NCI-H524 treated with DMSO at 0.1 percent for 48 hours (cell line): ENCODE measurements around the gene KCNMA1.

Source experiments
- DNase-seq: peaks from one replicate; lab custom pipeline; 2025; lab: John Stamatoyannopoulos, UW

Gene KCNMA1

DNA sequence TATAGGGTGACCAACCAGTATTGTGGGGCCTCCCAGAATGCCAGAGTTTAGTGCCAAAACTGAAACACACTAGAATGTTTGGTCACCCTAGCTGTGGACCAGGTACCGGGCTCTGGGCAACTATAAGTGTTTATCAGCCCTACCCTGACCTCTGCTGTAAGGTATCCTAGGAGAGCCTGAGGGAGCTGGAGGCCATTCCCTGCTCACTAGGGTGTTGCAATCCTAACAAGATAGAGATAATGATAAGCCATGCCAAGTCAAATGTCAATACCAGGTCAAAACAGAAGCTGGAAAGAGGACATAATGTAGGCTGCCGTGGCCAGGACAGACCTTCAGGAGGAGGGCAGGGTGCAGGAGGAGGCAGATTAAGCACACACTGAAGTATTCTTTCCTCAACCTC, 151.8 kb downstream of the KCNMA1 start:
- no peak for DNase-seq

DNA sequence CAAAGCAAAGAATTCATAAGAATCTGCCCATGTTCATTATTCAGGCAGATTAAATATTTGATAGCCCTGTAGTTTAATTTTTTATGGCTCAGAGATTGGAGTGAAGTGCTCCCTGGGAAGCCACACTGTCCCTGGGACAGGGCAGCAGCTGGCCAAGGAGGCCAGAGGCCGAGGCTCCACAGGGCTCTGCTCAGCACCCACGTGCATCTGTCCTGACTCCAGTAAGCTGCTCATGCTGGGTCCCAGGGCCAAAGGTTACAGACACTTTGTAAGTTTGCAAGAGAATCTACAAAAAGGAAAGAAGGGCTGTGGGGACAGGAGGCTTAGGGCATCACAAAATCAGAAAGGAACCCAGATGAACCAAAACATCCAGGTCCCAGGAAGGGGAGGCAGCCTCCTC, 155.5 kb downstream of the KCNMA1 start:
- no peak for DNase-seq

DNA sequence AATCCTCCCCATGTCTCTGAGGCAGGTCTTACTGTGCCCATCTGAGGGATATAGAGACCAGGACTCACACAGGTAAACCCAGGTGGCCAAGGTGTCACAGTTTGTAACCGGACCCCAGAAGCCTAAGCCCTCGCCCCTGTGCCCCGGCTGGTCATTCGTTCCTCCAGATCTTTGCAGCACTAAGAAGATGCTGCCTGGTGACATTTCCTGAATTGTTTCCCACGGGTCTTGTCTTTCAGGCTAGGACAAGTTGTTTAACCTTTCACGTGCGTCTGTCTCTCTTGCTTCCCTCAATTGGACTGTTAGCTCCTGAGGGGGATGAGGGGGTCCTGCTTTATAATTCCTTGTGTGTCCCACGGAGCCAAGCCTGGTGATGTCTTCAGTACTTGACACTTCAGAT, 158.0 kb downstream of the KCNMA1 start:
- DNase-seq, result no peak

DNA sequence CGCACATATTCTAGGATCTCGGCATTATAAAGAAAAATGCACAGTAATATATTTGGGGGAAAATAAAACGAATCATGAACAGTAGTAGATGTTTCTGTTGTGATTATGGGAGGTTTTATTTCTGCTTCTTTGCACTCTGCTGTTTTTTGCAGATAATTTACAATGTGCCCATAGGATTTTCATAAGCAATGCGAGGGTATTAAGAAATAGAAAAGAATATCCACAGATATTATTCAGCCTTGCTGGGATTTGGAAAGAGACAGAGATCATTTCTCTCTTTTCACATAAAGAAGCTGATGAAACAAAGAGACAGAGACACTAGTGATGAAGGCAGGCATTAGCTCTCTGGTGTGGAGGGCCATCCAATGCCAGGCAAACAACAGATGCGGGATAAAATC, 158.6 kb downstream of the KCNMA1 start:
- DNase-seq, result no peak

DNA sequence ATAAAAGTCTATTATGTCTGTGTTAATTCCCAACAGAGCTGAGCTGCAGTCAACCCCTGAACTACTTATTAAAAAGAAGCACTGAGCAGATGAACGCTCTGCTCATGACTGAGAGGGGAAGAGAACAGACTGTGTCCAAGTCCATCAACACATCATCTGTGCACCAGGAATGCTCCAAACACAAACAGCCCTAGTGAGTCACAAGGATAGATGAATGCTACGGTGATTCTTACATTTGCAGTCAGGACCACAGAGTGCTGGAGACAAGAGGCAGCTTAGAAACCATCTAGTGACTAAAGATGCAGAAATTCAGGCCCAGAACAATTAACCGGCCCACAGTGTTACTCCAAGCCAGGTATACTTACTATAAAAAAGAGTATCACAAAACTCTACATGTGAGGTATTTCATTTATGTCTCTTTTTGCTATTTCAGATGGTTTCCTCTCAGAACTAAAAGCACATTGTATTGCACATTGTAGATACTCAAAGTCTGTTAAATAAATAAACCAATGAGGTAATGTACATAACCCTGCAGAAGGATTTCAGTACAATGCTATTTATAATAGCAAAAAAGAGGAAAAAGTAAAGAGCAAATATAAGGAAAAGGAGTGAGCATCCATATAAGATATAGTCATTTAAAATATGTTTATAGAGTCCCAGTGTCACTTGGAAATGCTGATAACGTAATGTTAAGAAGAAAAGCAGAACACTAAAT, 159.2 kb downstream of the KCNMA1 start:
- no peak for DNase-seq

DNA sequence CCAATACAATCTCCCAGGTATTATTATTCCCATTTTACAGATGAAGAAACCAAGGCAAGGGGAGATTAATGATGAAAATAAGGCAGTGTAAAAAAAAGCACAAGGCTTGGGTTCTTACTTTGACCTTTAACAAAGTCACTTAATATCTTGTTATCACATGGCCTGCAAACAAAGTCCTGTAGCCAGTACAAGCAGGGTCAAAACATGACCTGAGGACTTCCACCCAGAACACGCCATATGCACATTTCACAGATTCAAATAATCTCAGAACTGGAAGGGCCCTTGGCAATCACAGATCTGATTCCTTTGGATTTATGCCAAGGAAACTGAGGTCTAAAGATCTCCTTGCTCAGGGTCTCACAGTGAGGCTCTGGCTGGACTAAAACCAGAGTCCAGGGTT, 162.1 kb downstream of the KCNMA1 start:
- no peak for DNase-seq

DNA sequence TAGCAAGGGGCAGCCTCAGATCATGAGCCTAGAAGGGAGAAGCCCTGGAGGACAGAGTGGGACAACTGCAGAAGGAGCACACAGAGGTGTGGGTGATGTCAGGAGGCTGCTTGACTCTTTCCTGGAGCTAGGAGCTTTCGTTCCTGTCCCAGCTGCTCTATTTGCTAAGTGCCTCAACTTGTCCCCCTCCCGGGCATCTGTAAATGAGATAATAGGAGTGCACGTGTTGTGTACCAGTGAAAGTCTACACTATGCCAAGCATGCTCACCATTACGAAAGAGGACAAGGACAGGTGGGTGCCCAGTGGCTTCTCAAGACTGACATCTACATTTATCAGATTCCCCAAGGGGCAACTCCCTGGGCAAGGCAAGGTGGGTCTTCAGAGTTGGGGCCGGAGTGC, 162.7 kb downstream of the KCNMA1 start:
- no peak for DNase-seq

DNA sequence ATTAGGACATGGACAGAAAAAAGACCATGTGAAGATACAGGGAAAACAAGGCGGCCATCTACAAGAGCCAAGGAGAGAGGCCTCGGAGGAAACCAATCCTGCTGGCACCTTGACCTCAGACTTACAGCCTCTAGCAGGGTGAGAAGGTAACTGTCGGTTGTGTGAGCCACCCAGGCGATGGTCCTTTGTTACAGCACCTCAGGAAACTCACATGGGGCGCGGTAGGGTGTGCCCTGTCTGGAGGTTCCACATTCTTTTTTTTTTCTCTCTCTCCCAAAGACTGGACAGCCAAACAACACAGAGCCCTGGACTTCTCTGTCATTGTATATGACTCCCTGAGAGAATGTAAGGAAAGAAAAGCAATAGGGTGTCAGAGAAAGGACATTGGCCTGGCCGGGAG, 163.2 kb downstream of the KCNMA1 start:
- DNase-seq, result no peak

DNA sequence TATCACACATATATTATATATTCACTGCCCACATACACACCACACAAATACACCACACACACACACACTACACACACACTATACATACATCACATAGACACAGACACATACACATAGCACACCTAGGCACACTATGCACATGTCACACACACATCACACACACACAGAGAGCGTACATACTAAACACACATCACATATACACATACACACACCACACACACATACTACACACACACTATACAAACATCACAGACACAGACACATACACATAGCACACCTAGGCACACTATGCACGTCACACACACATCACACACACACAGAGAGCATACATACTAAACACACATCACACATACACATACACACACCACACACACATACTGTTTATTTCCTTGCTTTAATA, 165.5 kb downstream of the KCNMA1 start:
- DNase-seq, result no peak

DNA sequence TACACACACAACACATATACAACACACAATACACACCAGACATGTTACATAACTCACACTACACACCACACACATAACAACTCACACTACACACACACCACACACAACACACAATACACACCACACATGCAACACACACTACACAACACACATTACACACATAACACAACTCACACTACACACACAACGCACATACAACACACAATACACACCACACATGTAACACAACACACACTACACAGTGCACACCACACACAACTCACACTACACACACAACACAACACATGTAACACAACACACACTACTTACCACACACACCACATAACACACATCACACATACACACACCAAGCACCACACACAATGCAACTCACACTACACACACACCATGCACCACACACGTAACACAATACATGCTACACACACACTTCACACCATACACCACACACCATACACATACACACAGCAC, 166.5 kb downstream of the KCNMA1 start:
- no peak for DNase-seq

DNA sequence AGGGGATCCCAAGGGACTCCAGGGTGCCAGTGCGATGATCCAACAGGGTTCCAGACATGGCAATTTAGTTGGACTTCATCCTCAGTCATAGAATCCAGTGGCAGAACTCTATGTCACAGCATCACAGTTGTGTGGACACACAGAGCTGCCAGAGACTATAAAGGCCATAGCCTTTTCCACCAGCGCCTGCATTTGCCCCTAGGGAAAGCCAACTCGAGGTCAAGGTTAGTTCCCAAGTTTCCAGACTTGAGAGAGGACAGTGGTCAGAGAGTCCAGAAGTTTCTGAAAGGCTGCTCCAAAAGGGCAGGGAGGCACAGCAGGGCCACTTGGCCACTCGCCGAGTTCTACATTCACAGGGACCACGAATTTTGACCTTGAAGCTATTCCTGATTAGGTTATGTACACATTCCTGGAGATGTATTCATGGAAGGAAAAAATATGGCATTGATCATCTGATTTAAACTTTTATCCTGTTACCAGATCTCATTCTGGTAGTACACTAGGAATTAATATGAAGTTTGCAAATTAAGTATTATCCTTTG, 170.1 kb downstream of the KCNMA1 start:
- DNase-seq, result no peak

DNA sequence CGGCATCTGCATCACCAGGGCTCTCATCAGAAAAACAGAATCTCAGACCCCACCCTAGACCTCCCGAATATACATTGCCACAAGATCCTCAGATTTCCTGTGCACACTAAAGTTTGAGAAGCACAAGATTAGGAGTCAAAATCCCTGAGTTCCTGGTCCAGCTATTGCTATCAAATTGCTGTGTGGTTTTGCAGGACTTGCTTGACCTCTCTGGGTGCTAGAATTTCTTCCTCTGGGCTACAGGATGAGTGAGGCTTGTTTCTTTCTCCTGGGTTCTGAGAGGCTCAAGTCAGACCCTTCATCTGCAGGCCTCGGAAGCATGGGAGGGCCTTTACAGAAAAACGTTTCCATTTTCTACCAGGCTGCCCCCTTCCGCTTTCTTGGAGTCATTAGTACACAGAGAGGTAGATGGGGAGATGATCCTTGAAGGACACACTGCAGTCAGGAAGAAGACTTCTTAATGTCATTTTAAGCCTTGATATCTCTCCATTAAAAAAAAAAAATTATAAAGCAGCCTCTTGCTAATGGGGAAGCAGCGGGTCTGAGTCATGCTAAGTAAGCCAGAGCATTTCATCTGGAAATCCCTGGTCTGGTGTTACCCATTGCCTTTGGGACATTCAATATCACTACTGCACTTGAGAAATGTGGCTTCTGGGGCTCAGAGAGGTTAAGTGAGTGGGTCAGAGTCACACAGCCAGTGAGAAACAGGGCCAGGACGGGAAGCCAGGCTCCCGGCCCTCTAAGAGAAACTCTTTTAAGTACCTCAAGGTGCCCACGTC, 173.5 kb downstream of the KCNMA1 start:
- DNase-seq, result no peak

DNA sequence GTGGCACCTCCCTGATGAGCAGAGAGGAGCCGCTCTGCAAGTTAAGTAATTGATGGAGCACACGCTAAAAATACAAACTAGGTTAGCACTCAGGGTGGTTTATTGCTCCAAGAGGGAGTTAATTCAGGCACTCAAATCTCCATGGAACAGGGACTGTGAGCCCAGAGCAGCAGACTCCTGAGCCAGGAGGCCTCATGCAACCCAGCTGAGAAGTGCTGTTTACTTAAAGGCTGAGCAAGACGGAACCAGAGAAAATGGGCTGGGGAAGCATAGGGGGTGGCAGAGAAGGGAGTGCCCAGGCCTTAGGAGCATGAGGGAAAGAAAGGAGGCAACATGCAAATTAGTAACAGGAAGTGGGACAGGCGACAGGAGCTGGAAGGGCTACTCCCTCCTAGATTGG, 174.1 kb downstream of the KCNMA1 start:
- no peak for DNase-seq

DNA sequence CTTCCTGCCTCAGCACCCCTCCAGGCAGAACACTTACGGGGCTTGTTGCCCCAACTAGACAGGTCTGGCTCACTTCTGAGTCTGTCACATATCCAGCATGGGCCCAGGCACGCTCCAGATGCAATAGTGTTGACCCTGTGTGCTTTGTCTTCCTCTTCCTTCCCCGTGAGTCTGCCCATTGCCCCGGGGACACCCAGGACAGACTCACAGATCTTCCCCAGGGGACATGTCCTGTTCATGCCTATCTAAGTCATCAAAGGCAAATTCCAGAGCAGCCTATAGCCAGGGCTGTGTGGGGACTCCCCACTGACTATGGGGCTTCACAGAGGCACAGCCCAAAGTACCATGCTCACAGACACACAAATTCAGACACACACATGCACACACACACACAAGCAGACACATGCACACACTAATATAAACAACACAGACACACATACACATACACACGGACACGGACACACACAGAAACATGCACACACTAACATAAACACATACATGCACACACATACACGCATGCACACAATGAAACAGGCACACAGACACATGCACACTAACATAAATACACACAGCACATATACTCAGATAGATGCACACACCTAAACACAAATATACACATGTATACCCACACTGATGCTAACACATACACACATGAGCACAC, 175.8 kb downstream of the KCNMA1 start:
- no peak for DNase-seq

DNA sequence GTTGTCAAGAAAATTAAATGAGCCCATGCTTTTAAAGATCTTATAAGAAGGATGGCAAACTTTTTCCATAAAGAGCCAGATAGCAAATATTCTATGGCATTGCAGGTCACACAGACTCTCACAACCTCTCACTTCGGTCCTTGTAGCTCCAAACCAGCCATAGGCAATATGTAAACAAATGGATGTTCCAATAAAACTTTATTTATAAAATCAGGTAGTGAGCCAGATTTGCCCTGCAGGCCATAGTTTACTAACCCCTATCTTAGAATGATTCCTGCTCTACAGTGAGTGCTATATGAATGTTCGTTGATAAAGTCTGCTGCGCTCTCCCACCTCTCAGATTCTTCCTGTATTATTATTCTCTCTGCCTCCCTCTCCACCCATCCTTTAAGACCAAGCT, 177.7 kb downstream of the KCNMA1 start:
- no peak for DNase-seq

DNA sequence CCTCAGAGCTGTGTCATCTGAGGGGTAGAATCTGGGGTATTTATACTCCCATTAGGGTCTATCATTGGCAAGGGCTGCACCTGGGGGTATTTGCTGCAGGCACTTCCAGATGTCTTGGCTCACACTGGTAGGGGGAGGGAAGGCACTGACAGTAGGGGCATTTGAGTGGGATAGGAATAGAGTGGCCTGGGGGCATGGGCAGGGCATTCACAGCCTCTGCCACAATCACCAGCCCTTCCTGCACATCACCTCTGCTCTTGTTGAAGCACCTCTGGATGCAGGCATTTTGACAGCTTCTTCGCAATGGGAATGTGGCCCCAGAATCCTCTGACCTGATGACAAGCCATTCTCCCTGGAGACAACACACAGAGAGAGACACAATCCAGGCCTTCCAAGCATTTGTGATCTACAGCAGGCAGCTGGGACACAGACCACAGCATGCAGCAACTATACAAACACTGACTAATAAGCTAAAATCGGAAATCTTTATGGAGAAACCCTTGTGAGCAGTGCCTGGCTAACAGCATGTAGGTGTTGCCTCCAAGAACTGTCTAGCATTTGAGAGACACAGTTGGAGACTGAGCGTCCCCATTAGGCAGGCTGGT, 178.5 kb downstream of the KCNMA1 start:
- DNase-seq, result no peak

DNA sequence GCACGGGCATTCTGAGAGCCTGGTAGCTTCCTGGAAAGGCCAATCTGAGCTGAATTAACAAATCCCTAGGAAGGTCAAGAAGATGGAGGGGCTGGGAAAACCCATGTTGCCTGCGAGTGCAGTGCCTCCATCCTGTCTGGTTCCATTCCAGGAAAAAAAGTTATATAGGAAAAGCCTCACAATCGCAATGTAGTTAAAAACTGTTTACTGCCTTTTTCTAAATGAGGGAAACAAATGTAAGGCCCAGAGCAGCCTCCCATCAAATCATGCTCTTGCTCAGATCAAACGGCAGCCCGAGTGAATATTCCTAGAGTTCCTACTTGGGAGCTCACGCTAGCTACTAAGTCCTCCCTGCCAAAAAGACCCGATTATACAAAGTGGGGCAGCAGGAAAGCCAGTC, 179.9 kb downstream of the KCNMA1 start:
- DNase-seq, result no peak

DNA sequence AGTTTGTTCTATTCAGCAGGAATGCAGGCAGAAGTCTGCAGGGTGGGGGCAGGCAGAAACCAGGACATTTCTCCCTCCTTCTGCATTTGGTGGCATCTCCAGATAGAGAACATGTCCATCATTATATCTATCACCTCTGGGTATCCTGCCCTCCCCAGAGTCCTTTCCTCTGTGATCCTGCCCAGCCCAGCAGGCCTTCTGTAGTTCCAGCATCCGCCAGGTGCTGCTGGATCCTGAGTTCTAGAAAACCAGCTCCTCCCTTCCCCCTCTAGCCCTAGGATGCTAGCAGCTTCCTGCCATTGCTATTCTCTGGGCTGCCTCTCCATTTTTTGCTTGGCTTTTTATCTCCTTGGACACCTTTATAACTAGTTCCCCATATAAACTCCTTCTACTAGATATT, 180.3 kb downstream of the KCNMA1 start:
- no peak for DNase-seq

DNA sequence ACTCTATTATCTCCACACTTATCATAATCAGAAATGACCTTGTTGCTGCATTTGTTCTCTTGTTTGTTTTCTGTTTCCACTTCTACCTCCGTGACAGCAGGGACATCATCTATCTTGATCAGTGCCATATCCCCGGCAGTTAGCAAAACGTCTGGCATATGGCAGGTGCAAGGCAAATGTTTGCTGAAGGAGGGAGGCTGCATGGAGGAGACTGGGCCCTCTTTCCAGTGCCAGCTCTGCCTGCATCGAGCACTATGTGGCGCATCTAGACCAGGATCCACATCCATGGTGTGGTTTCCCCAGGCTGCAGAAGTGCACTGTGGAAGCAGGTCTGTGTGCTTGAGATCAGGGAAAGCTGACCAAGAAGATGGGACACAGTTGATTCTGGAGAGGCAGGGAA, 181.2 kb downstream of the KCNMA1 start:
- DNase-seq, result no peak

DNA sequence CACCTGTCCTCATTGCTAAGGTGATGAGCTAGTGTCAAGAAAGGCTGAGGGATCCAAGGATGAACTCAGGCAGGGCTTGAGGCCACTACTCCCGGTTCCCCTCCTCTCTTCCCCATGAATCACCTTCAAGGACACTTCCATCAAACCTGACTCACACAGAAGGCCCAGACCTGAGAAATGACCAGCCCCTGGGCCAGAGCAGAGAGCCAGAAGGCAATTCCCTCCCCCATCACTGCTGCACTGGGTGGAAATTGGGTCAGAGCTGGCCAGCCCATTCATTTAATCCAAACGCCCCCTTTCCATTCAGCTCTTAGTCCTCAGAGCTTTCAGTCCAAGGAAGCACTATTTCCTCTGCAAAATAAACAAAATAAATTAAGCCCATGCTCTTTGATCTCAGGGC, 182.0 kb downstream of the KCNMA1 start:
- no peak for DNase-seq

DNA sequence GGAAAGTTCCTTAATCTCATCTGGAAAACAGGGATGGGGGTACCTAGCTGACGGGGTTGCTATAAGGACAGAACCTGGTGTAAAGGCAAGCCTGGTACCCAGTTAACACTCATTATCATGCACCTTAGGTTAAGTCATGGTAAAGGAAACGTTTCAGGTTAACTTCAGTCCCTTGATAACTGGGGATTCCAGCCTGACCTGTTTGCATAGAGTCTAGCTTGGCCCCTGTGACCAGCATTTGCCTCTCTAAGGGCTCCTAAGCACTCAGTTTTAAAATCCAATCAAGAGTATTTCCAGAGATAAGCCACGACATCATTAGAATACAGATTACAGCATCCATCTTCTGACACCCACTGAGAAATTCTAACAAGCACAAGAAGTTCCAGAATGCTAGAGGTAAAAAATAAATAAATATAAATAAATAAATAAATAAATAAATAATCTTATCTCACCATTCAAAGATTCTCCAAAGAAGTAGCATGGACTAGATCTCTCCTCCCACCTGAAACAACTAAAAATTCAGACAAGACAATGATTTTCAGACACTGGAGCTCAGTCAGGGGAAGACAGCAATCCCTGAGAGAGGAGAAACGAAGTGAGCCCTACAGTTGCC, 184.6 kb downstream of the KCNMA1 start:
- DNase-seq, result no peak

DNA sequence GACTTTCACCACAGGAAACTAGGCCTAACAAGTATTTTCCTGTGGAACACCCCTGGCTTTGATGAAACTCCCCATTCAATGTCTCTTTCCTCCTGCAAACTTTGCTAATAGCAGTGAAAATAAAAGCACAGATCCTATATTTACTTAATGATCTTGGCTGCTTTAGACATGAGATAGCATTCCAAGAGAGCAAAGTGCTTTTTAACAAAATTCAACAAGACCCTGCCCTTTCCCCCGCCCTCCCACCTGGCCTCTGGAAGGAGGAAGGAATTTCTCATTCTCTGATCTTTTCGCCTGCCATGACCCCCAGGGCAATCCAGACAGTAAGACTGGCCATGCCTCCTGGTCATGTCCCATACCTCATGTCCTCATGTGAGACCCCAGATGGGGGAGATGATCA, 185.7 kb downstream of the KCNMA1 start:
- no peak for DNase-seq
